HepG2 (cell line): ENCODE data around the gene PNLDC1. TPM values are rescaled to one million over a fixed set of nuclear protein-coding genes. Genes with fewer than 3 reads are reported as not detected.

ENCODE experiments used
- CENPT ChIP-seq: sonication (generic); formaldehyde crosslinking; IDR thresholded peaks from 2 replicates; pipeline ENCODE4 v1.8.0; 2022; ENCODE audit warnings: low read depth, mild to moderate bottlenecking, moderate library complexity, missing genetic modification reagents
- GABPA ChIP-seq, 2 experiments: IDR thresholded peaks; 2 replicates each; pipeline ENCODE4 v1.6.1; 2011 to 2016; ENCODE audit warnings: low read depth in 2 of 2, low read length in 1 of 2, missing biosample characterization in 1 of 2, missing genetic modification characterization in 1 of 2
- HDAC6 ChIP-seq: fragments of 200-600 bp; sonication (generic); IDR thresholded peaks from 2 replicates; pipeline ENCODE4 v1.7.0; 2017; ENCODE audit warnings: mild to moderate bottlenecking, antibody characterized with exemption, low read length, low read depth
- IRF2 ChIP-seq: IDR thresholded peaks from 2 replicates; pipeline ENCODE4 v1.6.1; 2018; ENCODE audit warnings: missing genetic modification reagents, missing compliant biosample characterization
- JUN ChIP-seq: sonication (generic); formaldehyde crosslinking; IDR thresholded peaks from 2 replicates; pipeline ENCODE4 v1.4.0; 2020; ENCODE audit warnings: mild to moderate bottlenecking, missing genetic modification reagents
- RCOR2 ChIP-seq: IDR thresholded peaks from 2 replicates; pipeline ENCODE4 v1.6.1; 2016; ENCODE audit warnings: missing biosample characterization, missing genetic modification reagents
- REXO4 ChIP-seq: sonication (generic); formaldehyde crosslinking; IDR thresholded peaks from 2 replicates; pipeline ENCODE4 v1.8.0; 2022; ENCODE audit warnings: missing genetic modification reagents, mild to moderate bottlenecking, borderline replicate concordance
- SMAD3 ChIP-seq: sonication (generic); formaldehyde crosslinking; IDR thresholded peaks from 2 replicates; pipeline ENCODE4 v1.4.0; 2020; ENCODE audit warnings: missing genetic modification reagents
- SP4 ChIP-seq: sonication (generic); formaldehyde crosslinking; IDR thresholded peaks from 2 replicates; pipeline ENCODE4 v1.8.1; 2023; ENCODE audit warnings: mild to moderate bottlenecking, missing genetic modification reagents
- ZMYM4 ChIP-seq: sonication (generic); formaldehyde crosslinking; IDR thresholded peaks from 2 replicates; pipeline ENCODE4 v1.8.1; 2023; ENCODE audit warnings: mild to moderate bottlenecking, missing genetic modification reagents
- ZNF10 ChIP-seq: sonication (generic); formaldehyde crosslinking; IDR thresholded peaks from 2 replicates; pipeline ENCODE4 v1.4.0; 2020; ENCODE audit warnings: mild to moderate bottlenecking, low read depth, missing genetic modification reagents, borderline replicate concordance
- ZNF235 ChIP-seq: sonication (generic); formaldehyde crosslinking; IDR thresholded peaks from 2 replicates; pipeline ENCODE4 v1.8.1; 2023; ENCODE audit warnings: mild to moderate bottlenecking, missing genetic modification reagents, borderline replicate concordance
- ZNF317 ChIP-seq: sonication (generic); formaldehyde crosslinking; IDR thresholded peaks from 2 replicates; pipeline ENCODE4 v1.5.0; 2020; ENCODE audit warnings: mild to moderate bottlenecking, missing genetic modification reagents
- ZNF773 ChIP-seq: sonication (generic); formaldehyde crosslinking; IDR thresholded peaks from 2 replicates; pipeline ENCODE4 v1.4.0; 2020; ENCODE audit warnings: missing genetic modification reagents, borderline replicate concordance
- polyA plus RNA-seq, 8 experiments: library from polyadenylated mRNA; depleted of rRNA in 3 of 8; stranded (reverse) in 7 of 8; unstranded in 1 of 8; fragments of >200 nt; fragmentation: Illumina TruSeq in 4 of 8; extraction: Trizol in 4 of 8; gene quantifications; 2 replicates each; pipeline versions ENCODE4 v1.2.1 to v1.2.3, GENCODE V29; 2011 to 2016; ENCODE audit warnings: low read depth in 4 of 8, missing spikeins in 1 of 8, mixed read lengths in 1 of 8; ENCODE audit not compliant: insufficient read depth in 1 of 8
- total RNA-seq, 5 experiments: library from RNA; depleted of rRNA; stranded (reverse); fragments of >200 nt; fragmentation: Illumina TruSeq; extraction: Trizol; gene quantifications; 2 replicates each; pipeline ENCODE4 v1.2.3, GENCODE V29; 2016; ENCODE audit warnings: low read depth in 1 of 5
- TF ChIP-seq, protein P1 (sequence below): sonication (generic); formaldehyde crosslinking; IDR thresholded peaks from 2 replicates; pipeline ENCODE4 v1.5.0; 2020; ENCODE audit warnings: mild to moderate bottlenecking, missing genetic modification reagents
- TF ChIP-seq, protein P2 (sequence below): sonication (generic); formaldehyde crosslinking; IDR thresholded peaks from 2 replicates; pipeline ENCODE4 v1.4.0; 2020; ENCODE audit warnings: low read depth, mild to moderate bottlenecking, missing genetic modification reagents
- TF ChIP-seq, protein P3 (sequence below): sonication (generic); formaldehyde crosslinking; IDR thresholded peaks from 2 replicates; pipeline ENCODE4 v1.5.0; 2020; ENCODE audit warnings: mild to moderate bottlenecking, missing genetic modification reagents, borderline replicate concordance

Gene PNLDC1
- total and polyA plus RNA-seq, 2 of the 13 experiments (the other 11 are each of a cell fraction or from before 2014, with no cell fraction given) = not detected

DNA sequence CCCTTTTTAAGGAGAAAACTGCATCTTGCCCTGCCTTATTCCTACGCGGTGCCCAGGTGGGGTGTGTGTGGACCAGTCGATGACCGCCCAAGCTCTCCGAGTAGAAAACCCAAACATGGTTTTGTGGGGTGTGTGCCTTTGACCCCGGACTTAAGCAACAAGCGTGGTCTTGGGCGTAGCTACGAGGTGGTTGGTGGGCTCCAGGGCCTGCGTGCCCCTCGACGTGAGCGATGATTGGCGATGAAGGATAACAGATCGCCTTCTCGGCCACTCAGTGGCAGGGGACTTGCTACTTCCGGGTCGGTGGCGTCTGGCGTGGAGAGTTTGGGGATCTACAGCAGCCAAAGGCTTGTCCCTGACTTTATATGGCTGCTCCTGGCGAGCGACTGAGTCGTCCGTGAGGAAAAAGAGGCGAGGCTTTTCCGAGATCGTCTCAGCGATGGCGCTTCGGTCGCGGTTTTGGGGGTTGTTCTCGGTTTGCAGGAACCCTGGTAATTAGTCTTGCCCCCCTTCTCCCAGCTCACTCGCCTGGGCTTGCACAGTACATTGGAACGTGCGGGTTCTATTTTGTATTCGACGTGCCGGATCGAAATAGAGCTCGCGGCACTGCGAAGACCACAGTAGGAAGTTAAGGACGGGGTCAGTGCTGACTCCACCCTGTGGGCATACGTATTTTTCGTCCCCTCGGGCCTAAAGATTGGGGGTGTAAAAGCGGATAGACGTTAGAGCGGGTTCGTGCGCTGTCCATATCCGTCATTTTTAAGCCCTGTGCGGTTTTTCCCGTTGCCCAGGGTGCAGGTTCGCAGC, 9.7 kb upstream of the PNLDC1 start, which contains the start of gene MRPL18 (continued):
- TF ChIP-seq, protein P1, sequence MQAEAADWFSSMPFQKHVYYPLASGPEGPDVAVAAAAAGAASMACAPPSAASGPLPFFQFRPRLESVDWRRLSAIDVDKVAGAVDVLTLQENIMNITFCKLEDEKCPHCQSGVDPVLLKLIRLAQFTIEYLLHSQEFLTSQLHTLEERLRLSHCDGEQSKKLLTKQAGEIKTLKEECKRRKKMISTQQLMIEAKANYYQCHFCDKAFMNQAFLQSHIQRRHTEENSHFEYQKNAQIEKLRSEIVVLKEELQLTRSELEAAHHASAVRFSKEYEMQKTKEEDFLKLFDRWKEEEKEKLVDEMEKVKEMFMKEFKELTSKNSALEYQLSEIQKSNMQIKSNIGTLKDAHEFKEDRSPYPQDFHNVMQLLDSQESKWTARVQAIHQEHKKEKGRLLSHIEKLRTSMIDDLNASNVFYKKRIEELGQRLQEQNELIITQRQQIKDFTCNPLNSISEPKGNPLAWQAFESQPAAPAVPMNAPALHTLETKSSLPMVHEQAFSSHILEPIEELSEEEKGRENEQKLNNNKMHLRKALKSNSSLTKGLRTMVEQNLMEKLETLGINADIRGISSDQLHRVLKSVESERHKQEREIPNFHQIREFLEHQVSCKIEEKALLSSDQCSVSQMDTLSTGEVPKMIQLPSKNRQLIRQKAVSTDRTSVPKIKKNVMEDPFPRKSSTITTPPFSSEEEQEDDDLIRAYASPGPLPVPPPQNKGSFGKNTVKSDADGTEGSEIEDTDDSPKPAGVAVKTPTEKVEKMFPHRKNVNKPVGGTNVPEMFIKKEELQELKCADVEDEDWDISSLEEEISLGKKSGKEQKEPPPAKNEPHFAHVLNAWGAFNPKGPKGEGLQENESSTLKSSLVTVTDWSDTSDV (CRISPR knock-in tag) = peak; percentile 45; the same call in 1 of the 2 replicates
- no peak for TF ChIP-seq REXO4 (CRISPR knock-in tag)
- TF ChIP-seq RCOR2 (CRISPR knock-in tag) = no peak
- TF ChIP-seq, protein P2, sequence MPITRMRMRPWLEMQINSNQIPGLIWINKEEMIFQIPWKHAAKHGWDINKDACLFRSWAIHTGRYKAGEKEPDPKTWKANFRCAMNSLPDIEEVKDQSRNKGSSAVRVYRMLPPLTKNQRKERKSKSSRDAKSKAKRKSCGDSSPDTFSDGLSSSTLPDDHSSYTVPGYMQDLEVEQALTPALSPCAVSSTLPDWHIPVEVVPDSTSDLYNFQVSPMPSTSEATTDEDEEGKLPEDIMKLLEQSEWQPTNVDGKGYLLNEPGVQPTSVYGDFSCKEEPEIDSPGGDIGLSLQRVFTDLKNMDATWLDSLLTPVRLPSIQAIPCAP (CRISPR knock-in tag) = no peak
- no peak for TF ChIP-seq ZNF317
- no peak; the same call in 1 of the 2 replicates for TF ChIP-seq SMAD3 (CRISPR knock-in tag)
- TF ChIP-seq ZNF10 = no peak
- no peak for TF ChIP-seq CENPT
- TF ChIP-seq GABPA (IDR thresholded peaks at IDR 0.05; ENCODE audit: low read depth, low read length) = peak; percentile 72
- TF ChIP-seq GABPA (CRISPR knock-in tag; IDR thresholded peaks at IDR 0.05; ENCODE audit: low read depth) = peak; percentile 90
- no peak for TF ChIP-seq HDAC6
- no peak for TF ChIP-seq JUN (CRISPR knock-in tag)
- TF ChIP-seq SP4 (CRISPR knock-in tag) = no peak; the same call in none of the 2 replicates
- TF ChIP-seq ZNF773 (CRISPR knock-in tag) = no peak
- no peak; the same call in 1 of the 2 replicates for TF ChIP-seq ZMYM4 (CRISPR knock-in tag)
- TF ChIP-seq, protein P3, sequence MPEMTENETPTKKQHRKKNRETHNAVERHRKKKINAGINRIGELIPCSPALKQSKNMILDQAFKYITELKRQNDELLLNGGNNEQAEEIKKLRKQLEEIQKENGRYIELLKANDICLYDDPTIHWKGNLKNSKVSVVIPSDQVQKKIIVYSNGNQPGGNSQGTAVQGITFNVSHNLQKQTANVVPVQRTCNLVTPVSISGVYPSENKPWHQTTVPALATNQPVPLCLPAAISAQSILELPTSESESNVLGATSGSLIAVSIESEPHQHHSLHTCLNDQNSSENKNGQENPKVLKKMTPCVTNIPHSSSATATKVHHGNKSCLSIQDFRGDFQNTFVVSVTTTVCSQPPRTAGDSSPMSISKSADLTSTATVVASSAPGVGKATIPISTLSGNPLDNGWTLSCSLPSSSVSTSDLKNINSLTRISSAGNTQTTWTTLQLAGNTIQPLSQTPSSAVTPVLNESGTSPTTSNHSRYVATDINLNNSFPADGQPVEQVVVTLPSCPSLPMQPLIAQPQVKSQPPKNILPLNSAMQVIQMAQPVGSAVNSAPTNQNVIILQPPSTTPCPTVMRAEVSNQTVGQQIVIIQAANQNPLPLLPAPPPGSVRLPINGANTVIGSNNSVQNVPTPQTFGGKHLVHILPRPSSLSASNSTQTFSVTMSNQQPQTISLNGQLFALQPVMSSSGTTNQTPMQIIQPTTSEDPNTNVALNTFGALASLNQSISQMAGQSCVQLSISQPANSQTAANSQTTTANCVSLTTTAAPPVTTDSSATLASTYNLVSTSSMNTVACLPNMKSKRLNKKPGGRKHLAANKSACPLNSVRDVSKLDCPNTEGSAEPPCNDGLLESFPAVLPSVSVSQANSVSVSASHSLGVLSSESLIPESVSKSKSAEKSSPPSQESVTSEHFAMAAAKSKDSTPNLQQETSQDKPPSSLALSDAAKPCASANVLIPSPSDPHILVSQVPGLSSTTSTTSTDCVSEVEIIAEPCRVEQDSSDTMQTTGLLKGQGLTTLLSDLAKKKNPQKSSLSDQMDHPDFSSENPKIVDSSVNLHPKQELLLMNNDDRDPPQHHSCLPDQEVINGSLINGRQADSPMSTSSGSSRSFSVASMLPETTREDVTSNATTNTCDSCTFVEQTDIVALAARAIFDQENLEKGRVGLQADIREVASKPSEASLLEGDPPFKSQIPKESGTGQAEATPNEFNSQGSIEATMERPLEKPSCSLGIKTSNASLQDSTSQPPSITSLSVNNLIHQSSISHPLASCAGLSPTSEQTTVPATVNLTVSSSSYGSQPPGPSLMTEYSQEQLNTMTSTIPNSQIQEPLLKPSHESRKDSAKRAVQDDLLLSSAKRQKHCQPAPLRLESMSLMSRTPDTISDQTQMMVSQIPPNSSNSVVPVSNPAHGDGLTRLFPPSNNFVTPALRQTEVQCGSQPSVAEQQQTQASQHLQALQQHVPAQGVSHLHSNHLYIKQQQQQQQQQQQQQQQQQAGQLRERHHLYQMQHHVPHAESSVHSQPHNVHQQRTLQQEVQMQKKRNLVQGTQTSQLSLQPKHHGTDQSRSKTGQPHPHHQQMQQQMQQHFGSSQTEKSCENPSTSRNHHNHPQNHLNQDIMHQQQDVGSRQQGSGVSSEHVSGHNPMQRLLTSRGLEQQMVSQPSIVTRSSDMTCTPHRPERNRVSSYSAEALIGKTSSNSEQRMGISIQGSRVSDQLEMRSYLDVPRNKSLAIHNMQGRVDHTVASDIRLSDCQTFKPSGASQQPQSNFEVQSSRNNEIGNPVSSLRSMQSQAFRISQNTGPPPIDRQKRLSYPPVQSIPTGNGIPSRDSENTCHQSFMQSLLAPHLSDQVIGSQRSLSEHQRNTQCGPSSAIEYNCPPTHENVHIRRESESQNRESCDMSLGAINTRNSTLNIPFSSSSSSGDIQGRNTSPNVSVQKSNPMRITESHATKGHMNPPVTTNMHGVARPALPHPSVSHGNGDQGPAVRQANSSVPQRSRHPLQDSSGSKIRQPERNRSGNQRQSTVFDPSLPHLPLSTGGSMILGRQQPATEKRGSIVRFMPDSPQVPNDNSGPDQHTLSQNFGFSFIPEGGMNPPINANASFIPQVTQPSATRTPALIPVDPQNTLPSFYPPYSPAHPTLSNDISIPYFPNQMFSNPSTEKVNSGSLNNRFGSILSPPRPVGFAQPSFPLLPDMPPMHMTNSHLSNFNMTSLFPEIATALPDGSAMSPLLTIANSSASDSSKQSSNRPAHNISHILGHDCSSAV (CRISPR knock-in tag) = no peak
- TF ChIP-seq ZNF235 = no peak
- TF ChIP-seq IRF2 = peak; percentile 49; the same call in 1 of the 2 replicates
